Raji (cell line): ENCODE measurements around the gene ARPP21.

Source experiments
- POLR2A ChIP-seq: IDR thresholded peaks from 2 replicates; pipeline ENCODE4 v1.6.1; 2011; ENCODE audit warnings: low read depth, low read length, control low read depth; ENCODE audit not compliant: insufficient read depth

ARPP21 gene

GRCh38 chr3:35658686-35659085 is 19.4 kb downstream of the ARPP21 start:
- no peak for TF ChIP-seq POLR2A

GRCh38 chr3:35659768-35660167 is 20.4 kb downstream of the ARPP21 start:
- TF ChIP-seq POLR2A, result no peak

GRCh38 chr3:35663471-35663870 is 24.1 kb downstream of the ARPP21 start:
- no peak for TF ChIP-seq POLR2A

- TF ChIP-seq POLR2A, result no peak
Measured at GRCh38 chr3:35664460-35664919, 25.2 kb downstream of the ARPP21 start.

- no peak for TF ChIP-seq POLR2A
Measured at GRCh38 chr3:35665390-35666055, 26.2 kb downstream of the ARPP21 start.

- no peak for TF ChIP-seq POLR2A
Measured at GRCh38 chr3:35666888-35667287, 27.6 kb downstream of the ARPP21 start.

GRCh38 chr3:35670408-35670965 is 31.2 kb downstream of the ARPP21 start:
- no peak for TF ChIP-seq POLR2A

GRCh38 chr3:35671483-35671882 is 32.2 kb downstream of the ARPP21 start:
- TF ChIP-seq POLR2A, result no peak

- TF ChIP-seq POLR2A, result no peak
Measured at GRCh38 chr3:35673017-35673416, 33.7 kb downstream of the ARPP21 start.

GRCh38 chr3:35674451-35675109 is 35.3 kb downstream of the ARPP21 start:
- TF ChIP-seq POLR2A, result no peak

- TF ChIP-seq POLR2A, result no peak
Measured at GRCh38 chr3:35675206-35675605, 35.9 kb downstream of the ARPP21 start.

- no peak for TF ChIP-seq POLR2A
Measured at GRCh38 chr3:35675621-35676020, 36.3 kb downstream of the ARPP21 start.

GRCh38 chr3:35677797-35678196 is 38.5 kb downstream of the ARPP21 start:
- no peak for TF ChIP-seq POLR2A

- no peak for TF ChIP-seq POLR2A
Measured at GRCh38 chr3:35678643-35679161, 39.4 kb downstream of the ARPP21 start.

- TF ChIP-seq POLR2A, result no peak
Measured at GRCh38 chr3:35679409-35680080, 40.2 kb downstream of the ARPP21 start.
